ENCODE data around the gene SMIM29. TPM values are rescaled to one million over a fixed set of nuclear protein-coding genes. Genes with fewer than 3 reads are reported as not detected.

SMIM29 gene
- total and polyA plus RNA-seq, 2 donors (not counting 1 experiment from before 2014, with no cell fraction given) = 43.6 to 106 TPM

DNA sequence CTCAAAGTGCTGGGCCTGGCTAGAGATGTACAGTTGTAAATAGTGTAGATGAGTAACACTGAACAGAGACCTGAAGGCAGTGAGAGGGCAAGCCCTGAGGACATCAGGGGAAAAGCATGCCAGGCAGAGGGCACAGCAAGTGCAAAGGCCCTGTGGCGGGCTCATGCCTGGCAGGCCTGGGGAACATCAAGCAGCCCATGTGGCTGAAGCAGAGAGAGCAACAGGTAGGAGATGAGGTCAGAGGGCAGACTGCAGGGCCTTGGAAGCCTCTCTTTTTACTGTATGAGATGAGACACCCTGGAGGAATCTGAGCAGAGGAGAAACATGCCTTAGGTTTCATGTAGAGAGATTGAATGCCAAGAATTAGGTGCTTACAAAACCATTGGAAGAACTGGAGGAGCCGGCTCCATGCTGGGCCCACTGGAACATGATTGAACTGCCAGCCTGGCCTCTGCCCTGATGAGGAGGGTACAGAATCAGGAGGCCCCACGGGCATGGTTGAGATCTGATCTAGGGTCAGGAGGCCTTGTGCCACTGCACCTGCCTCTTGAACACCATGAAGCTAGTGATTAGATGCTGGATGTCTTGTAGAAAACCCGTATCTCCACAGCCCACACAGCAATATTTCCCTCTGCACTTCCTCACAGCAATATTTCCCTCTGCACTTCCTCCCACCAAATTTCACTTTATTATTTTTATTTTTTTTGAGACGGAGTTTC is 18.0 kb downstream of the SMIM29 start:
- Histone ChIP-seq H4K20me1 (ENCODE audit: control insufficient read depth, insufficient read depth, low read length, poor library complexity, severe bottlenecking) (no peaks in the 10 kb centered on the region), H3K4me2 (replicated peaks; ENCODE audit: low read depth, low read length, poor library complexity, severe bottlenecking) (no peak overlapping the region), H3K9me3 (ENCODE audit: control extremely low read depth in 1 of 3, control insufficient read depth in 2 of 3, insufficient read depth in 1 of 3, low read length in 2 of 3) (peaks cover 0 to 2% (median 0%) of the 10 kb centered on the region in 3 donors), H3K4me3 (ENCODE audit: control extremely low read depth in 1 of 5, extremely low read depth in 1 of 5, insufficient read depth in 1 of 5, low read depth in 2 of 5, low read length in 4 of 5) (no peak overlapping the region), H3K4me1 (ENCODE audit: control insufficient read depth in 2 of 2, insufficient read depth in 2 of 2, low read length in 2 of 2) (peaks cover 20 to 23% of the 10 kb centered on the region in 2 donors), H3K36me3 (replicated peaks in 1 of 2; ENCODE audit: control extremely low read depth in 1 of 2, control insufficient read depth in 1 of 2, extremely low read depth in 1 of 2, insufficient read depth in 2 of 2, low read length in 1 of 2) (no peaks in the 10 kb centered on the region), H3K27me3 (replicated peaks in 1 of 4; ENCODE audit: control extremely low read depth in 1 of 4, control insufficient read depth in 3 of 4, insufficient read depth in 4 of 4, low read length in 3 of 4) (no peaks in the 10 kb centered on the region), H3K9ac (ENCODE audit: low read length) (no peak overlapping the region), H3K79me2 (ENCODE audit: control insufficient read depth, insufficient read depth, low read length) (no peaks in the 10 kb centered on the region), H2AFZ (ENCODE audit: insufficient read depth, low read depth, low read length, poor library complexity, severe bottlenecking) (no peak overlapping the region), H3K27ac (ENCODE audit: low read length in 2 of 2) (no peak overlapping the region)
- ChIA-PET POLR2A (interaction anchor here (0.6 kb wide), 1 partner anchor 31 kb away, joined by 3 read pairs; no protein-coding TSS in a partner anchor), CTCF (interaction anchor here (0.6 to 1.0 kb wide), 2 partner anchors 184 to 638 kb away, joined by 3 read pairs; no protein-coding TSS in a partner anchor)
- ATAC-seq (ENCODE audit: low read depth) (no peak), DNase-seq (no peak)
- H3K27me3 Mint-ChIP-seq = no peaks in the 10 kb centered on the region
- intact Hi-C loops (cut with micrococcal nuclease) = loop anchor here (10.0 kb wide), 2 partner anchors 464 to 654 kb away; partner anchors contain the start of genes ANKS1A, ILRUN and TAF11
- peaks cover 27% of the 10 kb centered on the region for H3K4me1 Mint-ChIP-seq
- no peak overlapping the region for H3K27ac Mint-ChIP-seq
- H3K4me3 Mint-ChIP-seq = no peak overlapping the region
- TF ChIP-seq, protein P1, sequence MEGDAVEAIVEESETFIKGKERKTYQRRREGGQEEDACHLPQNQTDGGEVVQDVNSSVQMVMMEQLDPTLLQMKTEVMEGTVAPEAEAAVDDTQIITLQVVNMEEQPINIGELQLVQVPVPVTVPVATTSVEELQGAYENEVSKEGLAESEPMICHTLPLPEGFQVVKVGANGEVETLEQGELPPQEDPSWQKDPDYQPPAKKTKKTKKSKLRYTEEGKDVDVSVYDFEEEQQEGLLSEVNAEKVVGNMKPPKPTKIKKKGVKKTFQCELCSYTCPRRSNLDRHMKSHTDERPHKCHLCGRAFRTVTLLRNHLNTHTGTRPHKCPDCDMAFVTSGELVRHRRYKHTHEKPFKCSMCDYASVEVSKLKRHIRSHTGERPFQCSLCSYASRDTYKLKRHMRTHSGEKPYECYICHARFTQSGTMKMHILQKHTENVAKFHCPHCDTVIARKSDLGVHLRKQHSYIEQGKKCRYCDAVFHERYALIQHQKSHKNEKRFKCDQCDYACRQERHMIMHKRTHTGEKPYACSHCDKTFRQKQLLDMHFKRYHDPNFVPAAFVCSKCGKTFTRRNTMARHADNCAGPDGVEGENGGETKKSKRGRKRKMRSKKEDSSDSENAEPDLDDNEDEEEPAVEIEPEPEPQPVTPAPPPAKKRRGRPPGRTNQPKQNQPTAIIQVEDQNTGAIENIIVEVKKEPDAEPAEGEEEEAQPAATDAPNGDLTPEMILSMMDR (IDR thresholded peaks at IDR 0.05) = no peak
- TF ChIP-seq EZH2 (IDR thresholded peaks at IDR 0.05; ENCODE audit: borderline replicate concordance, insufficient read depth, low read depth, low read length, poor library complexity, severe bottlenecking) = no peak
- 80% methylated on average over 2 of the region's 5 CpGs for WGBS (ENCODE audit: insufficient coverage)
- no peaks in the 10 kb centered on the region for H3K9me3 Mint-ChIP-seq (ENCODE audit: insufficient read depth)

DNA sequence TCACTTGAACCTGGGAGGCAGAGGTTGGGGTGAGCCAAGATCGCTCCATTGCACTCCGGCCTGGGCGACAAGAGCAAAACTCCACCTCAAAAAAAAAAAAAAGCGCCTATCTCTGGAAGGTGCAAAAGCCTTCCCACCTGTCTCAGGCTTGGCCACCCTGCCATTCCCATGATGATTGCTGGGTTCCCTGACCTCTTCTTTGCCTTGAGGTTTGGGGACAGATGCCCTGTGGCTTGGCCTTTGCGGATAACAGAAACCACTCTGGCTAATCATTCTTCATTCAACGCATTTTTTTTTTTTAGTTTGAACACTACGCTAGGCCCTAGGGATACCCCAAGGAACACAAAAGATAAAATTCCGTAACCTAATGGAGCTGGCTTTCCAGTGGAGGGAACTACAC is 18.9 kb downstream of the SMIM29 start:
- H3K27ac Mint-ChIP-seq = no peak overlapping the region
- intact Hi-C loops (cut with micrococcal nuclease) = loop anchor here (10.0 kb wide), 2 partner anchors 465 to 655 kb away; partner anchors contain the start of genes ANKS1A, ILRUN and TAF11

More for the DNA sequence above, 18.9 kb downstream of the SMIM29 start:
- ATAC-seq (ENCODE audit: low read depth) (no peak), DNase-seq (no peak)
- Histone ChIP-seq H3K27me3 (replicated peaks in 1 of 4; ENCODE audit: control extremely low read depth in 1 of 4, control insufficient read depth in 3 of 4, insufficient read depth in 4 of 4, low read length in 3 of 4) (no peaks in the 10 kb centered on the region), H3K79me2 (ENCODE audit: control insufficient read depth, insufficient read depth, low read length) (no peaks in the 10 kb centered on the region), H3K4me2 (replicated peaks; ENCODE audit: low read depth, low read length, poor library complexity, severe bottlenecking) (no peak overlapping the region), H3K36me3 (replicated peaks in 1 of 2; ENCODE audit: control extremely low read depth in 1 of 2, control insufficient read depth in 1 of 2, extremely low read depth in 1 of 2, insufficient read depth in 2 of 2, low read length in 1 of 2) (no peaks in the 10 kb centered on the region), H3K4me3 (ENCODE audit: control extremely low read depth in 1 of 5, extremely low read depth in 1 of 5, insufficient read depth in 1 of 5, low read depth in 2 of 5, low read length in 4 of 5) (no peak overlapping the region), H3K9me3 (ENCODE audit: control extremely low read depth in 1 of 3, control insufficient read depth in 2 of 3, insufficient read depth in 1 of 3, low read length in 2 of 3) (peaks cover 0 to 2% (median 0%) of the 10 kb centered on the region in 3 donors), H3K9ac (ENCODE audit: low read length) (no peak overlapping the region), H2AFZ (ENCODE audit: insufficient read depth, low read depth, low read length, poor library complexity, severe bottlenecking) (no peak overlapping the region), H4K20me1 (ENCODE audit: control insufficient read depth, insufficient read depth, low read length, poor library complexity, severe bottlenecking) (no peaks in the 10 kb centered on the region), H3K4me1 (ENCODE audit: control insufficient read depth in 2 of 2, insufficient read depth in 2 of 2, low read length in 2 of 2) (peaks cover 20 to 22% of the 10 kb centered on the region in 2 donors), H3K27ac (ENCODE audit: low read length in 2 of 2) (no peak overlapping the region)
- ChIA-PET POLR2A (interaction anchor here (0.6 kb wide), 1 partner anchor 30 kb away, joined by 3 read pairs; no protein-coding TSS in a partner anchor), CTCF (interaction anchor here (1.0 kb wide), 1 partner anchor 185 kb away, joined by 3 read pairs; no protein-coding TSS in a partner anchor)
- TF ChIP-seq, protein P1 (IDR thresholded peaks at IDR 0.05) = no peak
- no peak for TF ChIP-seq EZH2 (IDR thresholded peaks at IDR 0.05; ENCODE audit: borderline replicate concordance, insufficient read depth, low read depth, low read length, poor library complexity, severe bottlenecking)
- no peaks in the 10 kb centered on the region for H3K27me3 Mint-ChIP-seq
- H3K9me3 Mint-ChIP-seq (ENCODE audit: insufficient read depth) = no peaks in the 10 kb centered on the region
- peaks cover 31% of the 10 kb centered on the region for H3K4me1 Mint-ChIP-seq
- no peak overlapping the region for H3K4me3 Mint-ChIP-seq
- 98% methylated on average over 5 of the region's 8 CpGs for WGBS (ENCODE audit: insufficient coverage)
